ENCODE measurements around the gene AXIN2.

AXIN2 gene

DNA sequence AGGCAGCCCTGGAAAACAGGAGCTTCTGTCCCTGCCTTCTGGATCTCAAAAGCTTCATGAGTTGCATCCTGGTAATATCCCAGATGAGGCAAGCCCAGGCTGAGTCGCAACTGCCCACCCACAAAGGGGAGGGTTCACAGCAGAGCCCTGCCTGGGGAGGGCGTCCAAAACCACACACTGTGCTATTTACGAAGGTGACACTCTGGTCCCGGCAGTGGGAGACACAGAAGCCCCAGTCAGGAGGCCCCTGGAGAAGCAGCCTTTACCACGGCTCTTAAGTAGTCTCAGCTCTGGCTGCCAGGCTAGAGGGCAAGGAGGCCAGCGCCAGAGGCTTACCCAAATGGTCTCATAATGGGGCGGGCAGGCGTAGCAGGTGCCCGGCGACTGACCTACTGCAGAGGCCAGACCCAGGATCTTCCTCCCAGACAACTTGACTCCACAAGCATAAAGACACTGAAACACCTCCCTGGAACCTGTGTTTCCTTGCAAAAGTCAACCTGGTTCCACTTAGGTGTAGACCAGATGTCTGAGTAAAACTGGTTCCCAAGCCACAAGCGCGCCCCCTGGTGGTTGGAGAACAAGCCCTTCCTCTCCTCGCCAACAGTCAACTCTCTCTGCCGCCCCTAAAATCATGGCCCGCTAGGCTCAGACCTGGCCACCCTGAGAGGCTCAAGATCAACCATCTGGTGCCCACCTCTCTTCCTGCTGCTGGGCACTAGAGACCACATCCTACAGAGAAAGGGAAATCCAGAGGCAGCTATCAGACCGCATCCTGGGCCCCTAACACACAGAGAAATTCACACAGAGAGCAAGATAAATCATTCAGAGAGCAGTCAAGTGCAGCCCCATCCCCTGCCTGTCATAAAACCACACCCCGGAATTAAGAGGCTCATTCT lies 5.2 kb downstream of the AXIN2 start:
- TF ChIP-seq, protein P1, sequence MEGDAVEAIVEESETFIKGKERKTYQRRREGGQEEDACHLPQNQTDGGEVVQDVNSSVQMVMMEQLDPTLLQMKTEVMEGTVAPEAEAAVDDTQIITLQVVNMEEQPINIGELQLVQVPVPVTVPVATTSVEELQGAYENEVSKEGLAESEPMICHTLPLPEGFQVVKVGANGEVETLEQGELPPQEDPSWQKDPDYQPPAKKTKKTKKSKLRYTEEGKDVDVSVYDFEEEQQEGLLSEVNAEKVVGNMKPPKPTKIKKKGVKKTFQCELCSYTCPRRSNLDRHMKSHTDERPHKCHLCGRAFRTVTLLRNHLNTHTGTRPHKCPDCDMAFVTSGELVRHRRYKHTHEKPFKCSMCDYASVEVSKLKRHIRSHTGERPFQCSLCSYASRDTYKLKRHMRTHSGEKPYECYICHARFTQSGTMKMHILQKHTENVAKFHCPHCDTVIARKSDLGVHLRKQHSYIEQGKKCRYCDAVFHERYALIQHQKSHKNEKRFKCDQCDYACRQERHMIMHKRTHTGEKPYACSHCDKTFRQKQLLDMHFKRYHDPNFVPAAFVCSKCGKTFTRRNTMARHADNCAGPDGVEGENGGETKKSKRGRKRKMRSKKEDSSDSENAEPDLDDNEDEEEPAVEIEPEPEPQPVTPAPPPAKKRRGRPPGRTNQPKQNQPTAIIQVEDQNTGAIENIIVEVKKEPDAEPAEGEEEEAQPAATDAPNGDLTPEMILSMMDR (IDR thresholded peaks at IDR 0.05) = peak; percentile 24
- Histone ChIP-seq H3K4me1 (ENCODE audit: control insufficient read depth in 1 of 2, insufficient read depth in 1 of 2, low read depth in 1 of 2, low read length in 1 of 2) (peaks cover 0 to 11% of the 10 kb centered on the region in 2 experiments), H3K27ac (no peak overlapping the region), H3K4me3 (ENCODE audit: low read depth in 1 of 2, low read length in 1 of 2) (no peak overlapping the region), H3K9me3 (no peaks in the 10 kb centered on the region), H3K36me3 (no peaks in the 10 kb centered on the region), H3K27me3 (peaks cover 10% of the 10 kb centered on the region)

DNA sequence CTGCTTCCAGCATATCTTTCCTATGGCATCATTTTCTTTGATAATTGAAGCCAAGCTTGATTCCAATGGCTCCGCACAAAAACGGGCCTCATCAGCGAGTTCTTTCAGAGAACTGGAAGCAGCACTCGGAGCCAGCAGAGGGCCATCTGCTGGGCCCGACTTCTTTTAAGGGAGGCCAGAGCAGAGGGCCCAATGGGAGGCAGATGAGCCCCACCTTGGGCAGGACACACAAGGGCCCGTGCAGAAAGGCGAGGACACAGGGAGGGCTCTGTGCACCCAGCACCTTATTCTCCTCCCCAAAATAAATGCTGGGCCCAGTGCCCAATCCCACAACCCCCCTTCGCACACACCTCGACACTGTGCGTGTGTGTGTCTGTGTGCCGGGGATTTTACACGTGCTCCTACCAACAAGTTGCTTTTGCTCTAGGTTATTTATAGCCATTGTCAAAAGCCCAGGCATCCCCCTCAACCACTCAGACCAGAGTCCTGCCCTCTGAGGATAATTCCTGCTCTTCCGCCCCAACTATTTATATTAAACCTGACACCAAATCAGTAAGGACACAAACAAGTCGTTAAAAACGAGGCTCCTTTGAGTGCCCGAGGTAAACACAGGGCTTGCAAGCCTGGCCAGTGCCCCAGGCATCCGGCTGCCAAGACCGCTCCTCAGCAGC lies 6.8 kb downstream of the AXIN2 start:
- TF ChIP-seq, protein P1 (IDR thresholded peaks at IDR 0.05) = no peak
- no peaks in the 10 kb centered on the region for H3K9me3 ChIP-seq
- H3K27me3 ChIP-seq = peaks cover 10% of the 10 kb centered on the region
- no peak overlapping the region for H3K4me3 ChIP-seq (ENCODE audit: low read depth in 1 of 2, low read length in 1 of 2)
- peaks cover 0 to 2% of the 10 kb centered on the region in 2 experiments for H3K4me1 ChIP-seq (ENCODE audit: control insufficient read depth in 1 of 2, insufficient read depth in 1 of 2, low read depth in 1 of 2, low read length in 1 of 2)
- no peak overlapping the region for H3K27ac ChIP-seq
- no peaks in the 10 kb centered on the region for H3K36me3 ChIP-seq

DNA sequence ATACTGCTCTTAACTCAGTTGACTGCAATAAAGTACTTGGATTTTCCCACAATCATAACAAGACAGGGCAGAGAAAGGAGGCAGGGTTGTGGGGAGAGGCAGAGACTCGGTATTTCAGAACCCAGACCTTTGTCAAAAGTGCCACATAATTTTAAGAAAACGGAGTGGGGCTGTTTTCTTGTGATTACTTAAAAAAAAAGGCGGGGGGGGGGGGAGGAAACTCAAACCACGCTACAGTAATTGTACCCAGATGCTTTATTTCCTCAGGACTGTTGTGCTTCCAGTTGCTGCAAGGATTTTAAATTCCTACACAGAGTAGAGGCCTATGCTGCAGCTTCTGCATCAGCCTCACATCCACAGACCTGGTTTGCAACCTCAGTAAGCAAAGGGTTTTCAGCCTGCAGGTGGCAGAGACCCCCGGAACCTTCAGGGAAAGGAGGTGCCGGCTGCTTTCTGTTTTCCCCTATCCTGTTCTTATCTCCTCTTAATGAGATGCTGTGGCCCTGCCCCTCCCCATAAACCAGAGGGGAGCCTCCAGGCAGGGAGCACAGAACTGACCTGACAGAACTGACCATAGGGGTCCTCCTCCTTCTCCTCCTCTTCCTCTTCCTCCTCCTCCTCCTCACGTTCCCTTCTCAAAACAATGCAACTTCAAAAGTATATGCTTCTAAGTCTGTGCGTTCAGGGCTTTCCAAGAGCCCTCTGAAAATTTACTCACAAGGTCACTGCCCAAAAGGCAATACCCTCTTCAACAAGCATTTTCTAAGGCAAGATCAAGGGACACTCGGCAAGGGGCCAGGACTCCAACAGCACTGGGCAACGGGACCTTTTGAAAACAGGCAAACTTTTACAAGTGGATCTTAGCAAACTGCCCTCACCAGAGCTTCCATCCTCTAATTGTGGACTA lies 7.5 kb downstream of the AXIN2 start:
- H3K36me3 ChIP-seq = no peaks in the 10 kb centered on the region
- H3K9me3 ChIP-seq = no peaks in the 10 kb centered on the region
- H3K4me1 ChIP-seq (ENCODE audit: control insufficient read depth in 1 of 2, insufficient read depth in 1 of 2, low read depth in 1 of 2, low read length in 1 of 2) = no peaks in the 10 kb centered on the region
- H3K27me3 ChIP-seq = peaks cover 10% of the 10 kb centered on the region
- no peak overlapping the region for H3K4me3 ChIP-seq (ENCODE audit: low read depth in 1 of 2, low read length in 1 of 2)
- H3K27ac ChIP-seq = no peak overlapping the region
- TF ChIP-seq, protein P1 (IDR thresholded peaks at IDR 0.05) = no peak

DNA sequence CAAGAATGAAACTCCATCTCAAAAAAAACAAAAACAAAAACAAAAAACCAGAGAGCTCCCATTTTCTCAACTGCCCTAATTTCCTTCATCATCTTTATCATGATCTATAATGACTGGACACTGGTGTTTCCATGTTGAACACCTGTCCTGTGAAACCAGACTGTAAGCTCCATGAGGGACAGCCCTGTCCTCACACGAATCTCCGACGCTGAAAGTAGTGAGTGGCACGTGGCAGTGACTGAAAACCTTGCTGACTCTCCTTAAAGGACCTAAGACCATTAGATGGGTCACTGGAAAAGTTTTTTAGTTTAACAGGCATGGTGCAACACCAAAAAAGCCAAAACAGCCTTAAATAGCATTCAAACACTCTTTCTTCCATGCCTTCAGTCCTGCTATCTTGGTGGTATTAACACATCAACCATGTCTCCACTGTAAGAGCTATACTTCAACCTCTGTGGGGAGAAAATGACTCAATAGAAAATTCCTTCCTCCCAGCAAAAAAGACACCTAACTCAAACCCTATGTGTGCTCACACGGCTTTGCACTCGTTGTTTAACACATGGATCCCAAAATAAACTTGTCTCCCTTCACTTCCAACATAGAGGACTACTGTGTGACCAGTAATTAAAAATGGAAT lies 8.3 kb downstream of the AXIN2 start:
- H3K9me3 ChIP-seq = no peaks in the 10 kb centered on the region
- H3K27me3 ChIP-seq = peaks cover 13% of the 10 kb centered on the region
- no peaks in the 10 kb centered on the region for H3K36me3 ChIP-seq
- no peak overlapping the region for H3K27ac ChIP-seq
- no peak overlapping the region for H3K4me3 ChIP-seq (ENCODE audit: low read depth in 1 of 2, low read length in 1 of 2)
- TF ChIP-seq, protein P1 (IDR thresholded peaks at IDR 0.05) = no peak
- no peaks in the 10 kb centered on the region for H3K4me1 ChIP-seq (ENCODE audit: control insufficient read depth in 1 of 2, insufficient read depth in 1 of 2, low read depth in 1 of 2, low read length in 1 of 2)

DNA sequence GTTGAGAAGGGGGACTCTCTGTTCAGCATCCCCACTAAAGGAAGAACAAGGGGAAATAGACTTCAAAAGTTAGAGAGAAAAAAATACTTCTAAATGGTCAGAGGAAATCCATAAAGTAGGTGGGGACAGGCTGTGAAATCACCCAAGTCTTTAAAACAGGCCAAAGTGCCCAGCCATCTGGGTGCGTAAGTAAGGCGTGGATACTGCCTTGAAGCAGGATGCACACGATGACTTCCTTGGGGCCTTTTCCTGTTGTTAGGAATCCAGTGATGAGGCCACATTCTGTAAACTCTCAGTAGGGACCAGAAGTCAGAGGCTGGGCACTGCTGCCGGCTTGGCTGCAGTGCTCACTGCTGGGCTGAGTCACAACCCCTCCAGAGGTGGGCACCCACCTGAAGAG lies 9.2 kb downstream of the AXIN2 start:
- Histone ChIP-seq H3K27ac (no peak overlapping the region), H3K36me3 (no peaks in the 10 kb centered on the region), H3K4me1 (ENCODE audit: control insufficient read depth in 1 of 2, insufficient read depth in 1 of 2, low read depth in 1 of 2, low read length in 1 of 2) (no peaks in the 10 kb centered on the region), H3K27me3 (peaks cover 13% of the 10 kb centered on the region), H3K4me3 (ENCODE audit: low read depth in 1 of 2, low read length in 1 of 2) (no peak overlapping the region), H3K9me3 (no peaks in the 10 kb centered on the region)
- TF ChIP-seq, protein P1 (IDR thresholded peaks at IDR 0.05) = no peak
